ENCODE results near the gene ITGA11. TPM values are rescaled to one million over a fixed set of nuclear protein-coding genes. Genes with fewer than 3 reads are reported as not detected.

ITGA11 gene
- total and polyA plus RNA-seq, 2 of the 13 experiments (the other 11 are each of a cell fraction or from before 2014, with no cell fraction given): not detected

DNA sequence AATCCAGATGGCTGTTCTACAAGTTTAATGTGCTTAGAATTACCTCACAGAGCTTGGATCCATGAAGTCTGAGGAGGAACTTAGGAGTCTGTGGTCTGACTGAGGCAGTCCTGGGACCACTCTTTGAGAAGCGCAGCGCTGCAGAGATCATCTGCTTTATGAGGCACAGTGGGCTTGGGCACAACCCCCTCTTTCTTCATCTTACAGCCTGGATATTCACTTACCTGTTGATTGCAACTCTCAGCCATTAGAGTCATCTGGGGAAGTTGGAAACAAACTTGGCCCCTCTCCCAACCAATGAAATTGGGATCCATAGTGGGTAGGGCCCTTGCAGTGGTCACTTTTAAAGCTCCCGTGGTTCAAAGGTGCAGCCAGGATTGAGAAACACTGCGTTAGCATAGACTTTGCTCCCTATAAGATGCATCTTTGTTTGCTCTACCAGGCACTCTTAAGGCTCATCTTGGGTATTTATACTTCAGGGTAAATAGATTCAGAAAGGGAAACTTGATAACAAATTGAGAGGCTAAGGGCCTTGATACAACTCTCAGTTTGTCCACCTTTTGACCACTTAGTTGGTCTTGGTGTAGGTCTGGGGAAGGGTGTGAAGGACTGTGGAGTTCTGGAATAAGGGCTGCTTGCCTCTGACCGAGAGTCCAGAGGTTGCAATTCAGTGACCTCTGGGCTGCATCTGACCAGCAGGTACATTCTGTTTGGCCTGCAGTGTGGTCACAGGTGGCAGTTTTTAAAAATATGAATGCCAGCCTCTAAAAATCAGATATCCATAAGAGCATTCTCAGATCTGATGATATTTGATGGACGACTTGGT lies 131.6 kb downstream of the ITGA11 start (continued):
- TF ChIP-seq ZNF101 (CRISPR knock-in tag; IDR thresholded peaks at IDR 0.05; ENCODE audit: borderline replicate concordance, low read depth) (no peak), FOXK1 (CRISPR knock-in tag; IDR thresholded peaks at IDR 0.05; ENCODE audit: borderline replicate concordance, low read depth) (peak; percentile 61; the same call in 1 of the 2 replicates), CCAR2 (optimal IDR thresholded peaks at IDR 0.05; ENCODE audit: low read depth, low read length) (no peak), ZNF326 (CRISPR knock-in tag; IDR thresholded peaks at IDR 0.05; ENCODE audit: borderline replicate concordance) (no peak), ZNF83 (CRISPR knock-in tag; IDR thresholded peaks at IDR 0.05; ENCODE audit: borderline replicate concordance) (no peak), ZNF354B (CRISPR knock-in tag; IDR thresholded peaks at IDR 0.05) (no peak), JUN (CRISPR knock-in tag; IDR thresholded peaks at IDR 0.05) (no peak), HNRNPLL (IDR thresholded peaks at IDR 0.05; ENCODE audit: low read depth, low read length, poor library complexity, severe bottlenecking) (no peak), PRMT3 (CRISPR knock-in tag; IDR thresholded peaks at IDR 0.05; ENCODE audit: borderline replicate concordance, low read depth) (no peak), DR1 (CRISPR knock-in tag; IDR thresholded peaks at IDR 0.05) (no peak), GZF1 (CRISPR knock-in tag; IDR thresholded peaks at IDR 0.05) (no peak), FOXO1 (CRISPR knock-in tag; IDR thresholded peaks at IDR 0.05) (peak; percentile 18; the same call in 1 of the 2 replicates), ZNF713 (CRISPR knock-in tag; IDR thresholded peaks at IDR 0.05) (no peak), HNRNPUL1 (IDR thresholded peaks at IDR 0.05; ENCODE audit: low read depth, low read length) (no peak), ZNF382 (CRISPR knock-in tag; IDR thresholded peaks at IDR 0.05; ENCODE audit: borderline replicate concordance) (no peak), ZNF317 (CRISPR knock-in tag; IDR thresholded peaks at IDR 0.05) (peak; percentile 64; the same call in 1 of the 2 replicates), HNF4A (CRISPR knock-in tag; IDR thresholded peaks at IDR 0.05) (peak; percentile 98), ZZZ3 (CRISPR knock-in tag; IDR thresholded peaks at IDR 0.05; ENCODE audit: borderline replicate concordance) (no peak), HNRNPH1 (optimal IDR thresholded peaks at IDR 0.05; ENCODE audit: low read depth, low read length) (no peak), FOXA3 (CRISPR knock-in tag; IDR thresholded peaks at IDR 0.05) (peak; percentile 70), ZNF605 (CRISPR knock-in tag; IDR thresholded peaks at IDR 0.05) (no peak), ZFX (CRISPR knock-in tag; IDR thresholded peaks at IDR 0.05; ENCODE audit: low read depth) (no peak), ZNF12 (CRISPR knock-in tag; IDR thresholded peaks at IDR 0.05) (no peak), MBNL3 (CRISPR knock-in tag; conservative IDR thresholded peaks at IDR 0.05) (no peak)
- TF ChIP-seq, protein P1, sequence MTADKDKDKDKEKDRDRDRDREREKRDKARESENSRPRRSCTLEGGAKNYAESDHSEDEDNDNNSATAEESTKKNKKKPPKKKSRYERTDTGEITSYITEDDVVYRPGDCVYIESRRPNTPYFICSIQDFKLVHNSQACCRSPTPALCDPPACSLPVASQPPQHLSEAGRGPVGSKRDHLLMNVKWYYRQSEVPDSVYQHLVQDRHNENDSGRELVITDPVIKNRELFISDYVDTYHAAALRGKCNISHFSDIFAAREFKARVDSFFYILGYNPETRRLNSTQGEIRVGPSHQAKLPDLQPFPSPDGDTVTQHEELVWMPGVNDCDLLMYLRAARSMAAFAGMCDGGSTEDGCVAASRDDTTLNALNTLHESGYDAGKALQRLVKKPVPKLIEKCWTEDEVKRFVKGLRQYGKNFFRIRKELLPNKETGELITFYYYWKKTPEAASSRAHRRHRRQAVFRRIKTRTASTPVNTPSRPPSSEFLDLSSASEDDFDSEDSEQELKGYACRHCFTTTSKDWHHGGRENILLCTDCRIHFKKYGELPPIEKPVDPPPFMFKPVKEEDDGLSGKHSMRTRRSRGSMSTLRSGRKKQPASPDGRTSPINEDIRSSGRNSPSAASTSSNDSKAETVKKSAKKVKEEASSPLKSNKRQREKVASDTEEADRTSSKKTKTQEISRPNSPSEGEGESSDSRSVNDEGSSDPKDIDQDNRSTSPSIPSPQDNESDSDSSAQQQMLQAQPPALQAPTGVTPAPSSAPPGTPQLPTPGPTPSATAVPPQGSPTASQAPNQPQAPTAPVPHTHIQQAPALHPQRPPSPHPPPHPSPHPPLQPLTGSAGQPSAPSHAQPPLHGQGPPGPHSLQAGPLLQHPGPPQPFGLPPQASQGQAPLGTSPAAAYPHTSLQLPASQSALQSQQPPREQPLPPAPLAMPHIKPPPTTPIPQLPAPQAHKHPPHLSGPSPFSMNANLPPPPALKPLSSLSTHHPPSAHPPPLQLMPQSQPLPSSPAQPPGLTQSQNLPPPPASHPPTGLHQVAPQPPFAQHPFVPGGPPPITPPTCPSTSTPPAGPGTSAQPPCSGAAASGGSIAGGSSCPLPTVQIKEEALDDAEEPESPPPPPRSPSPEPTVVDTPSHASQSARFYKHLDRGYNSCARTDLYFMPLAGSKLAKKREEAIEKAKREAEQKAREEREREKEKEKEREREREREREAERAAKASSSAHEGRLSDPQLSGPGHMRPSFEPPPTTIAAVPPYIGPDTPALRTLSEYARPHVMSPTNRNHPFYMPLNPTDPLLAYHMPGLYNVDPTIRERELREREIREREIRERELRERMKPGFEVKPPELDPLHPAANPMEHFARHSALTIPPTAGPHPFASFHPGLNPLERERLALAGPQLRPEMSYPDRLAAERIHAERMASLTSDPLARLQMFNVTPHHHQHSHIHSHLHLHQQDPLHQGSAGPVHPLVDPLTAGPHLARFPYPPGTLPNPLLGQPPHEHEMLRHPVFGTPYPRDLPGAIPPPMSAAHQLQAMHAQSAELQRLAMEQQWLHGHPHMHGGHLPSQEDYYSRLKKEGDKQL (CRISPR knock-in tag; IDR thresholded peaks at IDR 0.05; ENCODE audit: low read depth): no peak
